ENCODE results near the gene GOSR1.

The GOSR1 gene

GRCh38 chr17:30476726-30477082 lies 504 bp upstream of the GOSR1 start:
- ATAC-seq, result peak; percentile 51
- no peak for TF ChIP-seq ZNF8 (CRISPR knock-in tag; IDR thresholded peaks at IDR 0.05)
- no peak for TF ChIP-seq TOX (CRISPR knock-in tag; IDR thresholded peaks at IDR 0.05; ENCODE audit: borderline replicate concordance)
- no peak for TF ChIP-seq ZFP3 (CRISPR knock-in tag; IDR thresholded peaks at IDR 0.05)
- TF ChIP-seq ZFP30 (CRISPR knock-in tag; IDR thresholded peaks at IDR 0.05), result no peak
- no peak for TF ChIP-seq ZNF70 (CRISPR knock-in tag; IDR thresholded peaks at IDR 0.05)
- TF ChIP-seq SNAI2 (CRISPR knock-in tag; IDR thresholded peaks at IDR 0.05), result no peak
- no peak for TF ChIP-seq TCF4 (CRISPR knock-in tag; IDR thresholded peaks at IDR 0.05; ENCODE audit: borderline replicate concordance)
- TF ChIP-seq CSRNP3 (CRISPR knock-in tag; IDR thresholded peaks at IDR 0.05), result no peak
- no peak for TF ChIP-seq TSHZ2 (CRISPR knock-in tag; IDR thresholded peaks at IDR 0.05)
- TF ChIP-seq OSR1 (CRISPR knock-in tag; IDR thresholded peaks at IDR 0.05), result no peak
- no peak for TF ChIP-seq ARNTL (CRISPR knock-in tag; IDR thresholded peaks at IDR 0.05; ENCODE audit: borderline replicate concordance, low read depth)

- peak; percentile 33 for ATAC-seq
- no peak for TF ChIP-seq OSR1 (CRISPR knock-in tag; IDR thresholded peaks at IDR 0.05)
- TF ChIP-seq ZNF70 (CRISPR knock-in tag; IDR thresholded peaks at IDR 0.05), result no peak
- TF ChIP-seq TOX (CRISPR knock-in tag; IDR thresholded peaks at IDR 0.05; ENCODE audit: borderline replicate concordance), result no peak
- no peak for TF ChIP-seq PPARA (CRISPR knock-in tag; IDR thresholded peaks at IDR 0.05; ENCODE audit: borderline replicate concordance)
- TF ChIP-seq ZFP3 (CRISPR knock-in tag; IDR thresholded peaks at IDR 0.05), result no peak
- no peak for TF ChIP-seq ZNF565 (CRISPR knock-in tag; conservative IDR thresholded peaks at IDR 0.05; ENCODE audit: low read depth)
- no peak for TF ChIP-seq ESRRG (CRISPR knock-in tag; IDR thresholded peaks at IDR 0.05)
Observed at GRCh38 chr17:30477774-30478115, 537 bp downstream of the GOSR1 start.

DNA sequence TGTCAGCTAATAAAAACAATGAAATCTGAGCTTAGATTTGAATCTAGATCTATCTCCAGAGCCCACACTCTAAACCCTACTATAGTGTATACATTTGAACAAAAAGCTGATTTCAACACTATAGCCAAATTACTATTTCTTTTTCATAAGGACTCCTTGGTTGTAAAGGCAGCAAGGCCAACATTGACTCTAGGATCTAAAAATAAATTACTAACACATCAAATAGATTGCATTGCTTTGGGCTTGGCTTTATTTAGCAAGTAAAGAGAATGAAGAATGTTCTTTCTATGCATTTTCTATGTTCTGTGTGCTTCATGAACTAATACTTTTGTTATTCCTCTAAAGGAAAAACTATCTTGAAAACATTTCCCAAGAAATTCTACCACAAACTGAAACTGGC lies 5.3 kb downstream of the GOSR1 start:
- TF ChIP-seq, protein P1, sequence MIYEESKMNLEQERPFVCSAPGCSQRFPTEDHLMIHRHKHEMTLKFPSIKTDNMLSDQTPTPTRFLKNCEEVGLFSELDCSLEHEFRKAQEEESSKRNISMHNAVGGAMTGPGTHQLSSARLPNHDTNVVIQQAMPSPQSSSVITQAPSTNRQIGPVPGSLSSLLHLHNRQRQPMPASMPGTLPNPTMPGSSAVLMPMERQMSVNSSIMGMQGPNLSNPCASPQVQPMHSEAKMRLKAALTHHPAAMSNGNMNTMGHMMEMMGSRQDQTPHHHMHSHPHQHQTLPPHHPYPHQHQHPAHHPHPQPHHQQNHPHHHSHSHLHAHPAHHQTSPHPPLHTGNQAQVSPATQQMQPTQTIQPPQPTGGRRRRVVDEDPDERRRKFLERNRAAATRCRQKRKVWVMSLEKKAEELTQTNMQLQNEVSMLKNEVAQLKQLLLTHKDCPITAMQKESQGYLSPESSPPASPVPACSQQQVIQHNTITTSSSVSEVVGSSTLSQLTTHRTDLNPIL (CRISPR knock-in tag; IDR thresholded peaks at IDR 0.05; ENCODE audit: low read depth), result no peak
- TF ChIP-seq ZNF70 (CRISPR knock-in tag; IDR thresholded peaks at IDR 0.05) (no peak), ZC3H10 (CRISPR knock-in tag; IDR thresholded peaks at IDR 0.05) (no peak), CSRNP3 (CRISPR knock-in tag; IDR thresholded peaks at IDR 0.05) (no peak), TSHZ2 (CRISPR knock-in tag; IDR thresholded peaks at IDR 0.05) (no peak), TOX (CRISPR knock-in tag; IDR thresholded peaks at IDR 0.05; ENCODE audit: borderline replicate concordance) (no peak), ZNF565 (CRISPR knock-in tag; conservative IDR thresholded peaks at IDR 0.05; ENCODE audit: low read depth) (no peak), ZFP30 (CRISPR knock-in tag; IDR thresholded peaks at IDR 0.05) (no peak), OSR1 (CRISPR knock-in tag; IDR thresholded peaks at IDR 0.05) (no peak), CSDC2 (CRISPR knock-in tag; IDR thresholded peaks at IDR 0.05) (no peak), ESRRG (CRISPR knock-in tag; IDR thresholded peaks at IDR 0.05) (no peak), PPARA (CRISPR knock-in tag; IDR thresholded peaks at IDR 0.05; ENCODE audit: borderline replicate concordance) (no peak), BACH2 (CRISPR knock-in tag; IDR thresholded peaks at IDR 0.05; ENCODE audit: borderline replicate concordance) (no peak), SNAI2 (CRISPR knock-in tag; IDR thresholded peaks at IDR 0.05) (no peak), ISL1 (CRISPR knock-in tag; IDR thresholded peaks at IDR 0.05) (no peak)
- no peak for ATAC-seq

Data from SK-N-SH treated with all-trans-retinoic acid at 6 μM for 48 hours (cell line).